Upper lobe of left lung (tissue), 4 donors: Measurements from ENCODE around the gene FBXL17.

Source experiments
- CTCF ChIP-seq, 6 experiments: fragments of 450-650 bp in 4 of 6; fragments of 200-600 bp in 2 of 6; sonication (generic) in 2 of 6; IDR thresholded peaks; one replicate each; pipeline ENCODE4 v1.5.1; 2016 to 2019; ENCODE audit warnings: antibody characterized with exemption in 6 of 6
- EP300 ChIP-seq, 4 donors: sonication (generic); formaldehyde crosslinking; IDR thresholded peaks; one replicate each; pipeline ENCODE4 v1.5.1; 2017; ENCODE audit warnings: antibody characterized with exemption in 4 of 4, control low read depth in 2 of 4
- POLR2A ChIP-seq, 4 donors: fragments of 450-650 bp; IDR thresholded peaks; one replicate each; pipeline ENCODE4 v1.5.1; 2016 to 2017; ENCODE audit warnings: antibody characterized with exemption in 4 of 4, mild to moderate bottlenecking in 2 of 4
- POLR2AphosphoS5 ChIP-seq, 2 donors: sonication (generic); formaldehyde crosslinking; IDR thresholded peaks; one replicate each; pipeline ENCODE4 v1.5.1; 2017; ENCODE audit warnings: antibody characterized with exemption in 2 of 2

DNA sequence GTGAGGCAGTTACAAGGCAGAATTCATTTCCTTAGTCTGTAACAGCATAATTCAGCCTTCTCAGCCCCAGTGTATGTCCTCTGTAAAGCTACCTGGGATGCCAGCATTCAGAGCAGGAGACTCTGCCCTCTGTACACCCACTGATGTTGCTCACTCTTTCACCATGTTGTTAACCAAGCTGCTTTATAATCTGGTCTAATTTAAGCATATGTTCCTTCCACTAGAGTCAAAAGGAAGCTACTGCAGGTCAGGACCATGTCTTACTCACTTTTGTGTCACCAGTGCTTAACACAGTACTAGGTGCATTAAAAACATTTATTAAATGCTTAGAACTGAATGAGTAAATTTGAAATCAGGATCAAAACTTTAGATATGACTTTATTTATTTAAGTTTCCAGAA is 185.6 kb downstream of the FBXL17 start:
- no peak for TF ChIP-seq CTCF (IDR thresholded peaks at IDR 0.05)
- TF ChIP-seq POLR2A (IDR thresholded peaks at IDR 0.05): no peak
- TF ChIP-seq POLR2AphosphoS5 (IDR thresholded peaks at IDR 0.05): no peak
- no peak for TF ChIP-seq EP300 (IDR thresholded peaks at IDR 0.05)
